CD4-positive, alpha-beta memory T cell (primary cell): ENCODE measurements around the gene ALCAM. TPM values are rescaled to one million over a fixed set of nuclear protein-coding genes. Genes with fewer than 3 reads are reported as not detected.
"Not testable (repeated sequence)": the region's sequence is repeated elsewhere in the genome, so short reads cannot be mapped to it uniquely, and the experiment has no call there.

Experiments used
- CTCF ChIA-PET: fragments of 350-600 bp; sonication (Branson Sonifier 250); formaldehyde crosslinking; loops from one replicate; lab custom pipeline; 2021; ENCODE audit warnings: inconsistent platforms; ENCODE audit not compliant: partially characterized antibody; lab: Charles Lee
- POLR2A ChIA-PET: fragments of 350-600 bp; sonication (Branson Sonifier 250); formaldehyde crosslinking; loops from one replicate; lab custom pipeline; 2021; ENCODE audit not compliant: partially characterized antibody; lab: Charles Lee
- DNase-seq, 5 donors: peaks; one replicate each; pipeline versions ENCODE4 v3.0.0 to v3.0.0-alpha.2; 2020 to 2022; ENCODE audit warnings: mixed read lengths in 1 of 5
- H3K27ac ChIP-seq: one replicate; pipeline ENCODE4 v1.7.0; 2013; ENCODE audit warnings: low read depth, low read length
- H3K27me3 ChIP-seq: 2 replicates; pipeline ENCODE4 v1.7.0; 2013; ENCODE audit warnings: mild to moderate bottlenecking, low read length, moderate library complexity; ENCODE audit not compliant: insufficient read depth
- H3K36me3 ChIP-seq: 2 replicates; pipeline ENCODE4 v1.7.0; 2013; ENCODE audit warnings: mild to moderate bottlenecking, low read length, moderate library complexity; ENCODE audit not compliant: insufficient read depth
- H3K4me1 ChIP-seq: 2 replicates; pipeline ENCODE4 v1.7.0; 2013; ENCODE audit warnings: mild to moderate bottlenecking, low read length, moderate library complexity; ENCODE audit not compliant: insufficient read depth
- H3K4me3 ChIP-seq, 2 donors: one replicate each; pipeline ENCODE4 v1.7.0; 2013; ENCODE audit warnings: low read length in 2 of 2, mild to moderate bottlenecking in 1 of 2
- H3K9me3 ChIP-seq, 2 donors: one replicate each; pipeline ENCODE4 v1.7.0; 2013; ENCODE audit warnings: low read length in 2 of 2, control low read depth in 1 of 2; ENCODE audit not compliant: control insufficient read depth in 1 of 2
- H3K27ac Mint-ChIP-seq, 7 donors: one replicate each; pipeline ENCODE4 v1.8.0; 2020 to 2021; ENCODE audit warnings: mixed read lengths in 7 of 7, mild to moderate bottlenecking in 6 of 7, inconsistent platforms in 3 of 7, moderate library complexity in 3 of 7
- H3K27me3 Mint-ChIP-seq, 2 donors: one replicate each; pipeline ENCODE4 v1.8.0; 2020 to 2021; ENCODE audit warnings: mixed read lengths in 2 of 2
- H3K36me3 Mint-ChIP-seq, 2 donors: one replicate each; pipeline ENCODE4 v1.8.0; 2020 to 2021; ENCODE audit warnings: mixed read lengths in 2 of 2, inconsistent platforms in 1 of 2, mild to moderate bottlenecking in 1 of 2
- H3K4me1 Mint-ChIP-seq, 4 donors: one replicate each; pipeline ENCODE4 v1.8.0; 2020 to 2021; ENCODE audit warnings: mixed read lengths in 4 of 4, mild to moderate bottlenecking in 1 of 4
- H3K4me3 Mint-ChIP-seq, 8 donors: one replicate each; pipeline ENCODE4 v1.8.0; 2020 to 2021; ENCODE audit warnings: mixed read lengths in 8 of 8, mild to moderate bottlenecking in 7 of 8, moderate library complexity in 6 of 8, inconsistent platforms in 3 of 8
- H3K9me3 Mint-ChIP-seq, 8 donors: one replicate each; pipeline ENCODE4 v1.8.0; 2020 to 2021; ENCODE audit warnings: mixed read lengths in 8 of 8, mild to moderate bottlenecking in 5 of 8, inconsistent platforms in 3 of 8, moderate library complexity in 1 of 8
- intact Hi-C: fragments of 100-400 bp; cut with micrococcal nuclease; formaldehyde crosslinking; loops from one replicate; pipeline ENCODE4 v1.15.1; 2023
- polyA plus RNA-seq, 2 donors: library from polyadenylated mRNA; unstranded; fragments of 300-500 nt; fragmentation: Illumina TruSeq; gene quantifications; one replicate each; pipeline ENCODE4 v1.2.3, GENCODE V29; 2021
- total RNA-seq, 2 experiments: library from RNA; stranded (reverse); gene quantifications; one replicate each; pipeline ENCODE4 v1.2.3, GENCODE V29; 2021

Gene ALCAM
- total and polyA plus RNA-seq, 4 experiments from 2014 or later, result 5.5 to 10.6 (median 8.6) TPM

DNA sequence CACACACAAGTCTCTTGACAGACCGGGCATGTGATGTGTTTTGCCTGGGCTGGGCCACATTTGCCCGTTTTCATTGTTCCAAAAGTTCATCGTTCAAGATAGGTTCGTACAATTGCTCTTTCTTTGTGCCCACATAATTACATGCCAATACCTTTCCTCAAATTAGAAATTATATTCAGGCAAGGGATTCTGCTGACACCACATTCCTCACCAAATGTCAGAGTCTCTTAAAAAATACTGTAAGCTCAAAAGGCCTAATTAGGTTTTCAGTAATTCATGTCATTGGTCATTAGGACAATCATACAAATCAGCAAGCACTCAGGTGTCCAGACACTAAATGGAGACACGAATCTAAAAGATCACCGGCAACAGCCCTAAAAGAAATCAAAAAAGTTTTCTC, 215.3 kb downstream of the ALCAM start:
- Histone ChIP-seq H3K4me1 (no peaks in the 10 kb centered on the region), H3K27me3 (no peaks in the 10 kb centered on the region), H3K9me3 (no peaks in the 10 kb centered on the region), H3K36me3 (no peaks in the 10 kb centered on the region), H3K4me3 (no peak overlapping the region), H3K27ac (no peak overlapping the region)
- H3K36me3 Mint-ChIP-seq, result peaks cover under 1% of the 10 kb centered on the region in 2 donors
- ChIA-PET CTCF (no interaction called here), POLR2A (no interaction called here)
- H3K4me3 Mint-ChIP-seq, result no peak overlapping the region
- H3K4me1 Mint-ChIP-seq, result no peaks in the 10 kb centered on the region
- H3K27ac Mint-ChIP-seq, result no peak overlapping the region
- no peaks in the 10 kb centered on the region for H3K9me3 Mint-ChIP-seq
- no peak for DNase-seq
- intact Hi-C loops, result no loop called here
- peaks cover 0 to 1% of the 10 kb centered on the region in 2 donors for H3K27me3 Mint-ChIP-seq

DNA sequence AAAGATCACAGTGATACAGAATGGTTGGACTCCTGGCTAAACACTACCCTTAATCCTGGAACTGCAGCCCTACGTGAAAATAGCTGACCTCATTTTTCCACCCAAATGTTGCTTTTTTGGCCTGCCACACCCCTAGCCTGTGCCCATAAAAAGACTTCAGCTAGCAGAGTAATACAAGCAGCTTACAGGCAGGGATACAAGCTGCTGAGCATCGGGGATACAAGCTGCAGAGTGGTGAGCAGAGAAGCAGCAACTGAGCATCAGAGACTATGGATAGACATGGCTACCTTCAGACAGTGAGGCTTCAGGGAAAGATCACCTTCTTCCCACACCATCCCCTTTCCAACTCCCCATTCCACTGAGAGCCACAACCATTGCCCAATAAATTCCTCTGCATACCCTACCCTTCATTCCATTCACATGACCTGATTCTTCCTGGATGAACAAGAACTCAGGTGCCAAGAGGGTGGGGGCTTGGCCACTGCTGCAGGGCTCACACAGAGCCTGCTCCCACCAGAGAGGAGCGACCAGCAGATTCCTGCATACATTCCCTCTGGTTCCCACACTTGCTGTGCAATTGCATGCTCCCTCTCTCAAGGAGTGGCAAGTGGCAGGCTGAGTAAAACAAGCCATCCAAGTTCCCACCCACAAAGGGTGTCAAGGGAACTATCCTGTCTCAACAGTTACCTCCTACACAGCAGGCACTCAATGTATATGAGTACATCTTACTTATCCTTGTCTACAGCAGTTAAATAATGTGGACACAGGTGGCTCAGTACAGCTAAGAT, 217.5 kb downstream of the ALCAM start:
- intact Hi-C loops, result no loop called here
- no peak for DNase-seq
- no peak overlapping the region for H3K4me3 ChIP-seq
- Mint-ChIP-seq H3K36me3 (no peaks in the 10 kb centered on the region), H3K9me3 (no peaks in the 10 kb centered on the region), H3K4me3 (no peak overlapping the region), H3K4me1 (no peaks in the 10 kb centered on the region), H3K27me3 (peaks cover 0 to 1% of the 10 kb centered on the region in 2 donors), H3K27ac (no peak overlapping the region)
- H3K27ac ChIP-seq, result no peak overlapping the region
- ChIA-PET POLR2A (no interaction called here), CTCF (no interaction called here)
- H3K9me3 ChIP-seq, result no peaks in the 10 kb centered on the region
- no peaks in the 10 kb centered on the region for H3K4me1 ChIP-seq
- no peaks in the 10 kb centered on the region for H3K36me3 ChIP-seq
- H3K27me3 ChIP-seq, result no peaks in the 10 kb centered on the region

DNA sequence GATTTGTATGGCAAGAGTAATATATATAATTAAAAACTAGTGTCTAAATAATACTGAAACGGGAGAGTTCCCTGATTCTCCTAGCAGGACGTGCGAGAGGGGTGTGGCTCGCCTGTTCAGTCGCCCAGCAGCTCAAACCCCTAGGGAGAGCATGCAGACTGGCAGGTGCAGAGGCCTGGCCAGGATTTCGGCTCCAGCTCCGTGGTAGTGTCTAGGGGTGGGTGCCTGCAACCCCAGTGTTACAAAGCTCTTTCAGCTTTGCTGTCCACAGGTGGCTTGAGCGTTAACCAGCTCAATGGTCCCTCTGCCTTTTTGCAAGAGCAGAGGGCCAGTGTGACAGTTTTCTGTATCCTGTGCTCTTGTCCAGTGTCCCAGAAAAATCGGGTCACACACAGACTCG, 226.6 kb downstream of the ALCAM start:
- Mint-ChIP-seq H3K36me3 (peaks cover 0 to 1% of the 10 kb centered on the region in 2 donors), H3K9me3 (peaks cover 0 to 4% (median 0%) of the 10 kb centered on the region in 8 donors), H3K27ac (no peak overlapping the region), H3K4me1 (no peaks in the 10 kb centered on the region), H3K4me3 (no peak overlapping the region), H3K27me3 (peaks cover 0 to 3% of the 10 kb centered on the region in 2 donors)
- Histone ChIP-seq H3K4me3 (no peak overlapping the region), H3K4me1 (no peaks in the 10 kb centered on the region), H3K27ac (no peak overlapping the region), H3K9me3 (no peaks in the 10 kb centered on the region), H3K36me3 (no peaks in the 10 kb centered on the region), H3K27me3 (no peaks in the 10 kb centered on the region)
- ChIA-PET CTCF (no interaction called here), POLR2A (no interaction called here)
- no peak for DNase-seq
- intact Hi-C loops, result no loop called here

DNA sequence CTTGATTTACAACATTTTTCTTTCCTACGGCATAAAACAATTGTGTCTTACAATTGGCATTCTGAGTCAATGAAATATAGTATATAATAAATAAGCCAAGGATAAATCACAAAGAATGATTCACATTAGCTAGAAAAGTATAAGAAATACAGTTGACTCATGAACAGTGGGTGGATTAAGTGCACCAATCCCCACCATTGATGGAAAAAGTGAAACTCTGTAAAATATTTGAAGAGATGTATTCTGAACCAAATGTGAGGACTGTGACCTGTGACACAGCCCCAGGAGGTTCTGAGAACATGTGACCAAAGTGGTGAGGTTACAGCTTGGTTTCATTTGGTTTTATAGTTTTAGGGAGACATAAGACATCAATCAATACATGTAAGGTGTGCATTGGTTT, 227.5 kb downstream of the ALCAM start:
- Mint-ChIP-seq H3K27ac (no peak overlapping the region), H3K9me3 (peaks cover 0 to 4% (median 0%) of the 10 kb centered on the region in 8 donors), H3K4me1 (no peaks in the 10 kb centered on the region), H3K36me3 (peaks cover 0 to 1% of the 10 kb centered on the region in 2 donors), H3K27me3 (peaks cover 0 to 4% of the 10 kb centered on the region in 2 donors), H3K4me3 (no peak overlapping the region)
- intact Hi-C loops, result no loop called here
- Histone ChIP-seq H3K9me3 (no peaks in the 10 kb centered on the region), H3K27me3 (no peaks in the 10 kb centered on the region), H3K27ac (no peak overlapping the region), H3K36me3 (no peaks in the 10 kb centered on the region), H3K4me1 (no peaks in the 10 kb centered on the region), H3K4me3 (no peak overlapping the region)
- ChIA-PET CTCF (interaction anchor here (0.8 kb wide), 1 partner anchor 9 kb away, joined by 3 read pairs; no protein-coding TSS in a partner anchor), POLR2A (no interaction called here)
- no peak for DNase-seq

DNA sequence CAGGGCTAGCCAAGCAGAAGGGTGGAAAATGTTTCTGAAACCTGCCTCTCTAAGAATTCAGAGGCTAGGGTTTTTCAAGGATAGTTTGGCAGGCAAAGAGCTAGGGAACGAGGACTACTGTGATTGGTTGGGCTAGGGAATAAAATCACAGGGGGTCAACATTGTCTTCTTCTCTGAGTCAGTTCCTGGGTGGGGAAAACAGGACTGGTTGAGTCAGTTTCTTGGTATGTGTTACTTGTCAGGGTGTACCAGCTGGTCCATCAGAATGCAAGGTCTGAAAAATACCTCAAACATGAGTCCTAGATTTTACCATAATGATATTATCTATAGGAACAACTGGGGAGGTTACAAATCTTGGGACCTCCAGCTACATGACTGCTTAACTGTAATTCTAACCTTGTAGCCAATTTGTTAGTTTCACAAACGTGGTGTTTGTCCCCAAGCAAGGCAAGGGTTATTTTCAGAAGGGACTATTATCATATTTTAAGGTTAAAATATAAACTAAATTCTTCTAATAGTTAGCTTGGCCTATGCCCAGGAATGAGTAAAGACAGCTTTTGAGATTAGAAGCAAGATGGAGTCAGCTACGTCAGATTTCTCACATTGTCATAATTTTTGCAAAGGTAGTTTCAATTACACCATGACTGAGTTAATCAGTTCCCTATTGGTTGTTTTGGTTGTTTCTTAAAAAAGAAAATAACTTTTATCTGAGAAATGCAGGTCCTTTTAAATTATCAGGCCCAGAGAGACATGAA, 231.5 kb downstream of the ALCAM start:
- no peak overlapping the region for H3K27ac ChIP-seq
- Mint-ChIP-seq H3K4me1 (no peaks in the 10 kb centered on the region), H3K27ac (no peak overlapping the region), H3K9me3 (no peaks in the 10 kb centered on the region), H3K4me3 (no peak overlapping the region), H3K27me3 (peaks cover 0 to 1% of the 10 kb centered on the region in 2 donors), H3K36me3 (no peaks in the 10 kb centered on the region)
- H3K36me3 ChIP-seq, result no peaks in the 10 kb centered on the region
- ChIA-PET CTCF (no interaction called here), POLR2A (no interaction called here)
- no peaks in the 10 kb centered on the region for H3K9me3 ChIP-seq
- intact Hi-C loops, result no loop called here
- H3K4me3 ChIP-seq, result no peak overlapping the region
- H3K27me3 ChIP-seq, result no peaks in the 10 kb centered on the region
- H3K4me1 ChIP-seq, result no peaks in the 10 kb centered on the region
- no peak for DNase-seq

DNA sequence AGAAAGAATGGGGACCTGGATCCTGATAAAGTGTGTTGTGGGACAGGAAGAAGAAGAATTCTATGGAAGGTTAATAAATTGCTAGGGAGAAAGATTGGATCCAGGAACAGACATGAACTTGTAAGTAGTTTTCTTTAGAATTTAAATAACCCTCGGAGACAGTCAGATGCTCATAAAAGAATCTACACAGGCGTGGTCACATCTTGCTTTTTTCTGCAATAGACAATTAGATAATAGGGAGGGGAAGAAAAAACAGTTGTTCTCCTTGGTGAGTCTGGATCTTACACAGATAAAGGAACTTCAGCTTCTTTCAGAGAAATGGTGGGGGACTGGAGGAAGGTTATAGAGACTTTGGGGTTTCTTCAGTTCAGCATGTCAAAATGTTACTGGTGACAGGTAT, 232.6 kb downstream of the ALCAM start:
- Mint-ChIP-seq H3K27ac (no peak overlapping the region), H3K4me3 (no peak overlapping the region), H3K36me3 (no peaks in the 10 kb centered on the region), H3K9me3 (no peaks in the 10 kb centered on the region), H3K27me3 (peaks cover 0 to 1% of the 10 kb centered on the region in 2 donors), H3K4me1 (no peaks in the 10 kb centered on the region)
- Histone ChIP-seq H3K9me3 (no peaks in the 10 kb centered on the region), H3K4me3 (no peak overlapping the region), H3K27ac (no peak overlapping the region), H3K36me3 (no peaks in the 10 kb centered on the region), H3K4me1 (no peaks in the 10 kb centered on the region), H3K27me3 (no peaks in the 10 kb centered on the region)
- ChIA-PET POLR2A (no interaction called here), CTCF (no interaction called here)
- intact Hi-C loops, result no loop called here
- no peak for DNase-seq

DNA sequence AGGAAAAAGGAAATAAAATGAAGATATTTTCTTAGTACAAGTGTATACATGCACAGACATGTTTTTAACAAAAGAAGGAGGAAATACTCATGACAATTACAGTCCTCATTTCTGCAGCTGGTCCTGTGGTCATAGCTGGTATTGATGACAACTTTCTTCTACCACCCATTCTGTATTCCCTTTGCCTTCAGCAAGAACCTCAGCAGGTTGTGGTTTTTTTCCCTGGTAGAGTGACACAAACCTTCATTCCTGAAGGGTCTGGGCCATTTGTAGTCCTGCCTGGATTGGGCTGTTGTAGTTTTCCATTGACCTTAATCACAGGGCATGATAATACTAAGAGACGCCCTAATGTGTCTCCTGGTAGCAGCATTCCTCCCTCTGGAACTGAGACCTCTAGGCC, 235.0 kb downstream of the ALCAM start:
- H3K4me1 ChIP-seq, H3K36me3 Mint-ChIP-seq, H3K27me3 Mint-ChIP-seq, intact Hi-C loops, CTCF ChIA-PET, H3K27ac ChIP-seq, H3K36me3 ChIP-seq, POLR2A ChIA-PET, H3K27me3 ChIP-seq, H3K4me3 Mint-ChIP-seq, H3K27ac Mint-ChIP-seq, DNase-seq, H3K9me3 Mint-ChIP-seq, H3K4me3 ChIP-seq, H3K9me3 ChIP-seq, H3K4me1 Mint-ChIP-seq: not testable (repeated sequence)
